ENCODE measurements around the gene TTLL5. TPM values are rescaled to one million over a fixed set of nuclear protein-coding genes. Genes with fewer than 3 reads are reported as not detected.

TTLL5 gene
- polyA plus RNA-seq, 1 experiment, result 24.1 TPM

- H3K27me3 ChIP-seq (ENCODE audit: control insufficient read depth, insufficient read depth, low read length), result peaks cover 3% of the 10 kb centered on the region
- POLR2A ChIA-PET, result interaction anchor here (0.6 to 1.4 kb wide), 2 partner anchors 73 to 184 kb away, joined by 3 read pairs; no protein-coding TSS in a partner anchor
- no peaks in the 10 kb centered on the region for H3K9me3 ChIP-seq (ENCODE audit: control insufficient read depth, insufficient read depth, low read length)
- H3K27ac ChIP-seq (ENCODE audit: low read depth, low read length), result no peak overlapping the region
- CTCF ChIA-PET, result interaction anchor here (0.6 to 21.2 kb wide), 13 partner anchors 9 to 268 kb away, joined by 3 to 484 read pairs (median 4); no protein-coding TSS in a partner anchor
- no peak for DNase-seq (ENCODE audit: low read depth, low spot score)
- TF ChIP-seq CTCF (IDR thresholded peaks at IDR 0.05; ENCODE audit: low read depth, low read length), result no peak
- peak overlapping the region; percentile 22; the same call in 1 of the 2 replicates for H3K4me3 ChIP-seq (ENCODE audit: low read depth, low read length)
Measured at GRCh38 chr14:75979648-75980565, 318.9 kb downstream of the TTLL5 start.

- peaks cover 3% of the 10 kb centered on the region for H3K27me3 ChIP-seq (ENCODE audit: control insufficient read depth, insufficient read depth, low read length)
- ChIA-PET POLR2A (interaction anchor here (0.9 kb wide), 1 partner anchor 270 kb away, joined by 3 read pairs; no protein-coding TSS in a partner anchor), CTCF (interaction anchor here (0.5 to 21.2 kb wide), 7 partner anchors 8 to 269 kb away, joined by 3 to 484 read pairs (median 10); no protein-coding TSS in a partner anchor)
- peak overlapping the region; percentile 2 for H3K27ac ChIP-seq (ENCODE audit: low read depth, low read length)
- no peak for TF ChIP-seq CTCF (IDR thresholded peaks at IDR 0.05; ENCODE audit: low read depth, low read length)
- H3K9me3 ChIP-seq (ENCODE audit: control insufficient read depth, insufficient read depth, low read length), result no peaks in the 10 kb centered on the region
- DNase-seq (ENCODE audit: low read depth, low spot score), result no peak
- H3K4me3 ChIP-seq (ENCODE audit: low read depth, low read length), result no peak overlapping the region
Measured at GRCh38 chr14:75980856-75981255, 319.8 kb downstream of the TTLL5 start.

- no peaks in the 10 kb centered on the region for H3K9me3 ChIP-seq (ENCODE audit: control insufficient read depth, insufficient read depth, low read length)
- peak within 1 kb of the TSS; percentile 74 for H3K27ac ChIP-seq (ENCODE audit: low read depth, low read length)
- ChIA-PET POLR2A (interaction anchor here (0.9 to 2.1 kb wide), 6 partner anchors 75 to 273 kb away, joined by 3 to 16 read pairs (median 9); no protein-coding TSS in a partner anchor), CTCF (interaction anchor here (0.6 to 21.2 kb wide), 19 partner anchors 8 to 407 kb away, joined by 3 to 484 read pairs (median 7); partner anchors contain the start of gene FLVCR2)
- peak within 1 kb of the TSS; percentile 66 for H3K4me3 ChIP-seq (ENCODE audit: low read depth, low read length)
- H3K27me3 ChIP-seq (ENCODE audit: control insufficient read depth, insufficient read depth, low read length), result peaks cover 3% of the 10 kb centered on the region
- TF ChIP-seq CTCF (IDR thresholded peaks at IDR 0.05; ENCODE audit: low read depth, low read length), result no peak
- DNase-seq (ENCODE audit: low read depth, low spot score), result peak; percentile 85
Measured at GRCh38 chr14:75981426-75982265, 320.6 kb downstream of the TTLL5 start, which contains the start of gene TGFB3. Gene TGFB3 (minus strand): TSS chr14:75981995. CDS start chr14:75980893, 1,102 bp downstream.

- peak; percentile 65 for TF ChIP-seq CTCF (IDR thresholded peaks at IDR 0.05; ENCODE audit: low read depth, low read length)
- Histone ChIP-seq H3K27me3 (ENCODE audit: control insufficient read depth, insufficient read depth, low read length) (peaks cover 3% of the 10 kb centered on the region), H3K4me3 (ENCODE audit: low read depth, low read length) (peak overlapping the region; percentile 66), H3K27ac (ENCODE audit: low read depth, low read length) (peak overlapping the region; percentile 74), H3K9me3 (ENCODE audit: control insufficient read depth, insufficient read depth, low read length) (no peaks in the 10 kb centered on the region)
- DNase-seq (ENCODE audit: low read depth, low spot score), result peak; percentile 50
- POLR2A ChIA-PET, result interaction anchor here (0.9 to 2.1 kb wide), 6 partner anchors 76 to 273 kb away, joined by 4 to 16 read pairs (median 9); no protein-coding TSS in a partner anchor
- CTCF ChIA-PET, result interaction anchor here (0.5 to 21.2 kb wide), 50 partner anchors 9 to 1305 kb away, joined by 3 to 484 read pairs (median 4); partner anchors contain the start of gene FLVCR2
Measured at GRCh38 chr14:75982266-75983018, 321.4 kb downstream of the TTLL5 start.
